GM20000 (cell line): ENCODE data around the gene IL12RB1.

Experiments
- DNase-seq: peaks from one replicate; pipeline ENCODE4 v3.0.0; 2012; ENCODE audit warnings: low spot score
- CTCF ChIP-seq: IDR thresholded peaks from 2 replicates; pipeline ENCODE4 v1.5.1; 2012; ENCODE audit warnings: mild to moderate bottlenecking, control low read depth; ENCODE audit errors: extremely low read depth, missing control alignments

Gene IL12RB1

DNA sequence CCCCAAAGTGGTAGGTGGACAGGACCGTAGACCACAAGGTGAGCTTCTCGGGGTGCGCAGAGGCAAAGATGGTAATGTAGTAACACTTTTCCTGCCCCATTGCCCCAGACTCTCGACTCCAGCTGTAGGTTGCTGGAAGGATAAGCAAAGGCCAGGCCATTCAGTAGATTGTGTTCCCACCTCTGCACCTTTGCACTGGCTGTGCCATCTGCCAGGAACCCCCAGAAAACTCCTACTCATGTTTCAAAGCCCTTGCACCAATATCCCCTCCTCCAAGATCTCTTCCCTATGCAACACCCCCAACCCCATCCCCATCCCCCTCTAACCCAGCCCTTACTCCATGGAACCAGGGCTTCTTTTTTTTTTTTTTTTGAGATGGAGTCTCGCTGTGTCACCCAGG, 18.3 kb downstream of the IL12RB1 start:
- no peak for DNase-seq
- no peak for TF ChIP-seq CTCF

GRCh38 chr19:18065173-18065495, 21.6 kb downstream of the IL12RB1 start:
- TF ChIP-seq CTCF: no peak
- no peak for DNase-seq

DNA sequence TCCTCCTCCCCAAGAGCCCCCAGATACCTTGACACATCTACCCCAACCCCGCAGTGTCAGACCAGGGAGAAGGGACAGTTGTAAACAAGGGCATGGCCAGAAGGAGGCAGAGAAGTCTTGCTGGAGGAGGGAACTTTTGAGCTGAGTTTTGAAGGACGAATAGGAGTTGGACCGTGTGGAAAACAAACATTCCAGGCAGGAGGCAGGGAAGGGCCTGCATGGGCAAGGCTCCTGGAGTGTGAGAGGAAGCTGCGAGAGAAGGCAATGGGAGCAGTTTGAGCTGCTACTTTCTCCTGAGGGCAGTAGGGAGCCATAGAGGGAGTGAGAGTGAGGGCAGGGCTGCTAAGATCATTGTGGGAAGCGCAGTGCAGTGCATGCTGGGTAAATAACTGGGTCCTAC, 23.3 kb downstream of the IL12RB1 start:
- no peak for DNase-seq
- TF ChIP-seq CTCF: no peak

- DNase-seq: no peak
- no peak for TF ChIP-seq CTCF
These were observed 24.7 kb downstream of the IL12RB1 start for GRCh38 chr19:18062028-18062427.

- no peak for TF ChIP-seq CTCF
- DNase-seq: no peak
These were observed 26.3 kb downstream of the IL12RB1 start for GRCh38 chr19:18060472-18060871.

- no peak for TF ChIP-seq CTCF
- DNase-seq: no peak
These were observed 26.8 kb downstream of the IL12RB1 start for GRCh38 chr19:18059902-18060301.

GRCh38 chr19:18059297-18059696, 27.4 kb downstream of the IL12RB1 start:
- no peak for DNase-seq
- TF ChIP-seq CTCF: no peak
